ENCODE data around the gene HDAC6.

DNA sequence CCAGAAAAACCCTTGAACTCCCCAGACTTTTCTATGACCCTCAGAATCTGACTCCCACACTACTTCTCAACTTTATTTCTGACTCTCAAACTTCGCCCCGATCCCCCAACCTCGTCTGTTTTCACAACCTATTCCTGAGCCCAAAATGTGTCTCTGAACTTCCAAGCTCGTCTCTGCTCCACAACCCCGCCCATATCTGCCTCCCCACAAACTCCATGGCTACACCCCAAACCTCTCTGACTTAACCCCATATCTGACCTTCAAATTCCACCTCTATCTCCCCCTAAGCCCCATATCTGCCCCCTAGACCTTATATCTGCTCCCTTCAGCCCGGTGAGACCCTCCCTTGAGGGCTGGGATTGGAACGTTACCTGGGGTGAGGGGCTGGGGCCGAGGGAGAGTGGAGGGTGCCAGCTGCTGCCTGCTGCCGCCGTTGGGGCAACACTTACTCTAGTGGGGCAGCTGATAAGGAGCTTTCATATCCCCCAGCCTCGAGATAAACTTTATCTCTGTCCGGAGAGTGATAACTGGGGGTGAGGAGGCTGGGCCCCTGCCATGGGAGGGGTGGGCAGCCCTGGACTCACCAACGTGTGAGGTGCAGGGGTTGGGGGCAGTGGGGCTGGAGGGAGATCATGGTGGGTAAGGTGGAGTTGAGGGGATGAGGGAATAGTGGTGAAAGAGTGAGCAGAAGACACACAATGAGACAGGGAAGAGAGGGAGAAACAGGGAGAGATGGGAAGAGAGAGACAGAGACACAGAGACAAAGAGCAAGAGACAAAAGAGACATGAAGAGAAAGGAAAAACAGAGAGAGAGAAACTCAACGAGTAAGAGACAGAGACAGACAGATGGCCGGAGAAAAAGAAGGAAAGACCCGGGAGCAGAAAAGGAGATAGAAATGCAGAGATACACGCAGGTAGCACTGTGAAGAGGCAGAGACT is 14.1 kb upstream of the HDAC6 start:
- TF ChIP-seq CTCF (conservative IDR thresholded peaks at IDR 0.05; ENCODE audit: low read length) (no peak), EZH2phosphoT487 (IDR thresholded peaks at IDR 0.05; ENCODE audit: borderline replicate concordance, low read depth, low read length) (no peak)

Data from OCI-LY7 (cell line).